ENCODE measurements around the gene THOC6.
"Not testable (repeated sequence)": the region's sequence is repeated elsewhere in the genome, so short reads cannot be mapped to it uniquely, and the experiment has no call there.

THOC6 gene

GRCh38 chr16:3045758-3046640 is 22.2 kb downstream of the THOC6 start, which contains the start of gene MMP25:
Gene MMP25, plus strand, starts transcription at chr16:3046561. Its CDS starts 357 bp downstream, at chr16:3046918.
- no peak for TF ChIP-seq CTCF (IDR thresholded peaks at IDR 0.05; ENCODE audit: extremely low read depth, missing control alignments)
- peak; percentile 84 for DNase-seq (ENCODE audit: low spot score)

GRCh38 chr16:3046641-3047386 is 23.0 kb downstream of the THOC6 start:
- peak; percentile 74 for DNase-seq (ENCODE audit: low spot score)
- TF ChIP-seq CTCF (IDR thresholded peaks at IDR 0.05; ENCODE audit: extremely low read depth, missing control alignments), result no peak

- DNase-seq (ENCODE audit: low spot score), result no peak
Measured at GRCh38 chr16:3047387-3047720, 23.5 kb downstream of the THOC6 start.

GRCh38 chr16:3049921-3050481 is 26.2 kb downstream of the THOC6 start:
- TF ChIP-seq CTCF (IDR thresholded peaks at IDR 0.05; ENCODE audit: extremely low read depth, missing control alignments), result no peak
- DNase-seq (ENCODE audit: low spot score), result no peak

More at GRCh38 chr16:3047387-3047720, 23.5 kb downstream of the THOC6 start:
- no peak for TF ChIP-seq CTCF (IDR thresholded peaks at IDR 0.05; ENCODE audit: extremely low read depth, missing control alignments)

GRCh38 chr16:3050487-3050886 is 26.7 kb downstream of the THOC6 start:
- no peak for DNase-seq (ENCODE audit: low spot score)
- no peak for TF ChIP-seq CTCF (IDR thresholded peaks at IDR 0.05; ENCODE audit: extremely low read depth, missing control alignments)

- no peak for DNase-seq (ENCODE audit: low spot score)
- no peak for TF ChIP-seq CTCF (IDR thresholded peaks at IDR 0.05; ENCODE audit: extremely low read depth, missing control alignments)
Measured at GRCh38 chr16:3051009-3051408, 27.2 kb downstream of the THOC6 start.

- DNase-seq (ENCODE audit: low spot score), result no peak
- TF ChIP-seq CTCF (IDR thresholded peaks at IDR 0.05; ENCODE audit: extremely low read depth, missing control alignments), result no peak
Measured at GRCh38 chr16:3051494-3051893, 27.7 kb downstream of the THOC6 start.

- not testable (repeated sequence) for DNase-seq (ENCODE audit: low spot score)
Measured at GRCh38 chr16:3052571-3053329, 28.9 kb downstream of the THOC6 start.

- not testable (repeated sequence) for DNase-seq (ENCODE audit: low spot score)
Measured at GRCh38 chr16:3053330-3053710, 29.5 kb downstream of the THOC6 start.

Data from GM20000 (cell line).